Smooth muscle cell (in vitro differentiated cells): ENCODE measurements around the gene DLG1. TPM values are rescaled to one million over a fixed set of nuclear protein-coding genes. Genes with fewer than 3 reads are reported as not detected.

Experiments
- DNase-seq: peaks from one replicate; lab custom pipeline; 2025; ENCODE audit not compliant: unreplicated experiment; lab: John Stamatoyannopoulos, UW
- H2AFZ ChIP-seq: fragments of 200-600 bp; sonication (generic); 2 replicates; pipeline ENCODE4 v1.6.0; 2016; ENCODE audit warnings: antibody characterized with exemption, low read depth, mild to moderate bottlenecking
- H3F3A ChIP-seq: fragments of 200-600 bp; sonication (generic); 2 replicates; pipeline ENCODE4 v1.6.0; 2017; ENCODE audit warnings: antibody characterized with exemption, low read depth
- H3K27ac ChIP-seq: fragments of 200-600 bp; sonication (generic); 2 replicates; pipeline ENCODE4 v1.5.1; 2016; ENCODE audit warnings: low read depth, mild to moderate bottlenecking
- H3K27me3 ChIP-seq: fragments of 200-600 bp; sonication (generic); 2 replicates; pipeline ENCODE4 v1.6.1; 2016; ENCODE audit warnings: low read depth, mild to moderate bottlenecking
- H3K36me3 ChIP-seq: fragments of 200-600 bp; sonication (generic); 2 replicates; pipeline ENCODE4 v1.5.1; 2016; ENCODE audit warnings: low read depth
- H3K4me1 ChIP-seq: fragments of 200-600 bp; sonication (generic); 2 replicates; pipeline ENCODE4 v1.5.1; 2016; ENCODE audit warnings: low read depth
- H3K4me2 ChIP-seq: fragments of 200-600 bp; sonication (generic); 2 replicates; pipeline ENCODE4 v1.6.0; 2016; ENCODE audit warnings: mild to moderate bottlenecking
- H3K4me3 ChIP-seq: fragments of 200-600 bp; sonication (generic); 2 replicates; pipeline ENCODE4 v1.5.1; 2016; ENCODE audit warnings: mild to moderate bottlenecking
- H3K79me2 ChIP-seq: fragments of 200-600 bp; sonication (generic); 2 replicates; pipeline ENCODE4 v1.6.0; 2016; ENCODE audit warnings: low read depth, mild to moderate bottlenecking
- H3K9ac ChIP-seq: fragments of 200-600 bp; sonication (generic); 2 replicates; pipeline ENCODE4 v1.6.0; 2016; ENCODE audit warnings: low read depth
- H3K9me3 ChIP-seq: fragments of 200-600 bp; sonication (generic); replicated peaks from 2 replicates; pipeline ENCODE4 v1.5.1; 2016; ENCODE audit warnings: low read depth
- H4K20me1 ChIP-seq: fragments of 200-600 bp; sonication (generic); 2 replicates; pipeline ENCODE4 v1.6.0; 2016; ENCODE audit warnings: low read depth
- WGBS: methylation state at CpG from one replicate; pipeline ENCODE4 v1.1.7; 2016; ENCODE audit warnings: low lambda C conversion rate; 5-methylcytosine and 5-hydroxymethylcytosine counted together
- polyA plus RNA-seq: library from polyadenylated mRNA; unstranded; fragments of >200 nt; fragmentation: Nextera tagmentation; extraction: Ambion mirVana; gene quantifications from 2 replicates; pipeline ENCODE4 v1.2.1, GENCODE V29; 2016
- total RNA-seq: library from RNA; depleted of rRNA; stranded (reverse); fragments of >200 nt; gene quantifications from 2 replicates; pipeline ENCODE4 v1.2.3, GENCODE V29; 2014
- TF ChIP-seq, protein P1 (sequence below): fragments of 200-600 bp; sonication (generic); IDR thresholded peaks from 2 replicates; pipeline ENCODE4 v1.5.1; 2017; ENCODE audit warnings: borderline replicate concordance, mild to moderate bottlenecking, antibody characterized with exemption; ENCODE audit not compliant: insufficient read depth, poor library complexity, severe bottlenecking

DLG1 gene
- total and polyA plus RNA-seq, 2 experiments from 2014 or later = 23.5 to 69.0 TPM

DNA sequence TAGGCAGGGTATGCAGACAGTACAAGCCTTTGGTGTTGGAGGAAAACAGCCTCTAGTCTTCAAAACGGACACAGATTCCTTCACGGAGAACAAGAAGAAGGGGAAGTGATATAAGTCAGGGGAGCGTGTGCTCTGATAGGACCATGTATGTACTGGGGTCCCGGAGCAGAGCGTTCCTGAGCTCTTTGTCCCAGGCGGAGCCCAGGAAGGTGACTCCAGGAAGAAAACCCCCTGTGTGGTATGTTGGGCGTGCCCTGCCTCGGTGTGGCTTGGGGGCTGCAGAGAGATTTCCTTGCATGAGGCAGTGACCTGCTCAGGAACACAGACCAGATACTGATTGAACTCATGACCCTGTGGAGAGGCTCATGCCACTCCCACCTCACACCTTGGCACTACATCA lies 290.5 kb downstream of the DLG1 start:
- H3K4me1 ChIP-seq = no peaks in the 10 kb centered on the region
- no peaks in the 10 kb centered on the region for H3K79me2 ChIP-seq
- no peaks in the 10 kb centered on the region for H4K20me1 ChIP-seq
- H3K36me3 ChIP-seq = no peaks in the 10 kb centered on the region
- no peak overlapping the region for H3K27ac ChIP-seq
- no peaks in the 10 kb centered on the region for H3K9me3 ChIP-seq
- WGBS = 91% methylated on average over 8 of the region's 8 CpGs
- no peaks in the 10 kb centered on the region for H3K27me3 ChIP-seq
- H3K4me3 ChIP-seq = no peak overlapping the region
- no peak for DNase-seq
- no peak overlapping the region for H2AFZ ChIP-seq
- H3K4me2 ChIP-seq = no peak overlapping the region
- TF ChIP-seq, protein P1, sequence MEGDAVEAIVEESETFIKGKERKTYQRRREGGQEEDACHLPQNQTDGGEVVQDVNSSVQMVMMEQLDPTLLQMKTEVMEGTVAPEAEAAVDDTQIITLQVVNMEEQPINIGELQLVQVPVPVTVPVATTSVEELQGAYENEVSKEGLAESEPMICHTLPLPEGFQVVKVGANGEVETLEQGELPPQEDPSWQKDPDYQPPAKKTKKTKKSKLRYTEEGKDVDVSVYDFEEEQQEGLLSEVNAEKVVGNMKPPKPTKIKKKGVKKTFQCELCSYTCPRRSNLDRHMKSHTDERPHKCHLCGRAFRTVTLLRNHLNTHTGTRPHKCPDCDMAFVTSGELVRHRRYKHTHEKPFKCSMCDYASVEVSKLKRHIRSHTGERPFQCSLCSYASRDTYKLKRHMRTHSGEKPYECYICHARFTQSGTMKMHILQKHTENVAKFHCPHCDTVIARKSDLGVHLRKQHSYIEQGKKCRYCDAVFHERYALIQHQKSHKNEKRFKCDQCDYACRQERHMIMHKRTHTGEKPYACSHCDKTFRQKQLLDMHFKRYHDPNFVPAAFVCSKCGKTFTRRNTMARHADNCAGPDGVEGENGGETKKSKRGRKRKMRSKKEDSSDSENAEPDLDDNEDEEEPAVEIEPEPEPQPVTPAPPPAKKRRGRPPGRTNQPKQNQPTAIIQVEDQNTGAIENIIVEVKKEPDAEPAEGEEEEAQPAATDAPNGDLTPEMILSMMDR = no peak
- H3F3A ChIP-seq = no peaks in the 10 kb centered on the region
- no peak overlapping the region for H3K9ac ChIP-seq

DNA sequence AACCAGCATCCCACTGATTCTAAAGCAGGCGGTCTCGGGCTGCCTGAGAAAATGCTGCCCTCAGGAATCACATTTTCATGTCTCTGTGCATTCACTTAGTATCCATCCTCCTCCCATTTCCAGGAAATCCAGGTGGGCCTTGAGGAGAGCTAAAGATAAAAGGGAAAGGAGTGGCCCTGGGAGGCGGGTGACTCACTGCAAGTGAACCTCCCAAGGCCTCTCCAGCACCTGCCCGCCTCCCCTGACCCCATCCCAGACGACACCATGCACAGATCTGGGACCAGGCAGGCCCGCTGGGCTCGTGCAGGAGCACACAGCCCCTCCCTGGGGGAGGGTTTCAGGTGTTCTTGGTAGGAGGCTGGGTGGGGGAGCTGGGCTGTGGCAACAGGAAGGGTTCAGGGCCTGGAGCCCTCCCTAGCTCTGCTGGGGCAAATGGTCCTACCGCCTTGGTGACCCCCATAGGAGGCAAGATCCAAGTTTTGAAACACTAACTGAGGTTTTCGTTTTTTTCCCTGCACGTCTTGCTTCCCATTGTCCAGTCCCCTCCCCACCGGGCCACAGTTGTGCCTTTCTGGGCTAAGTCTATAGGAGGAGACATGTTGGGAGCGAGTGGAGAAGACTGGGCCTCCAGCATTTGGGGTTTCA lies 291.0 kb downstream of the DLG1 start:
- Histone ChIP-seq H3K4me1 (peaks cover 1% of the 10 kb centered on the region), H3K27ac (no peak overlapping the region), H3K36me3 (no peaks in the 10 kb centered on the region), H3K79me2 (no peaks in the 10 kb centered on the region), H3F3A (no peaks in the 10 kb centered on the region), H4K20me1 (no peaks in the 10 kb centered on the region), H2AFZ (no peak overlapping the region), H3K9me3 (no peaks in the 10 kb centered on the region), H3K4me2 (no peak overlapping the region), H3K27me3 (no peaks in the 10 kb centered on the region), H3K9ac (no peak overlapping the region), H3K4me3 (no peak overlapping the region)
- TF ChIP-seq, protein P1 = no peak
- no peak for DNase-seq
- 77% methylated on average over 12 of the region's 12 CpGs for WGBS

DNA sequence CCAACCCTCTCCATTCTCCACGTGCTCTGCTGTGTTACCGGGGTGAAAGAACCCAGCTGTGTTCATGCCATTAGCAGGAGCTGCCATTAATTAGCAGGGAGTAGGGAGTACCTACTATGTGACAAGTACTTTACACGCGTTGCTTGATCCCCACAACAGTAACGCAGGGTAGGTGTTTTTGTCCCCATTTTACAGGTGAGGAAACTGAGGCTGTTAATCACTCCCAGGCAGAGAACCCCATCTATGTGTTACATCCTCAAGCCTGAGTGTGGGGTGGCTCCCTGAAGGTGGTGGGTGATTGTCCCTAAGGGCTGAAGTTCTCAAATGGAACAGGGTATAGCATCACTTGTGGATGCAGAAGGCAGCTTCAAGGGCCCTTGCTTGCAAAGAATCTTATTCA lies 291.6 kb downstream of the DLG1 start:
- no peaks in the 10 kb centered on the region for H3K79me2 ChIP-seq
- peaks cover 4% of the 10 kb centered on the region for H3K4me1 ChIP-seq
- WGBS = 100% methylated on average over 5 of the region's 5 CpGs
- H3K4me2 ChIP-seq = no peak overlapping the region
- H2AFZ ChIP-seq = no peak overlapping the region
- H3K27ac ChIP-seq = no peak overlapping the region
- H4K20me1 ChIP-seq = no peaks in the 10 kb centered on the region
- DNase-seq = no peak
- H3K4me3 ChIP-seq = no peak overlapping the region
- TF ChIP-seq, protein P1 = no peak
- H3K36me3 ChIP-seq = no peaks in the 10 kb centered on the region
- H3K27me3 ChIP-seq = no peaks in the 10 kb centered on the region
- H3K9me3 ChIP-seq = no peaks in the 10 kb centered on the region
- H3F3A ChIP-seq = no peaks in the 10 kb centered on the region
- no peak overlapping the region for H3K9ac ChIP-seq

DNA sequence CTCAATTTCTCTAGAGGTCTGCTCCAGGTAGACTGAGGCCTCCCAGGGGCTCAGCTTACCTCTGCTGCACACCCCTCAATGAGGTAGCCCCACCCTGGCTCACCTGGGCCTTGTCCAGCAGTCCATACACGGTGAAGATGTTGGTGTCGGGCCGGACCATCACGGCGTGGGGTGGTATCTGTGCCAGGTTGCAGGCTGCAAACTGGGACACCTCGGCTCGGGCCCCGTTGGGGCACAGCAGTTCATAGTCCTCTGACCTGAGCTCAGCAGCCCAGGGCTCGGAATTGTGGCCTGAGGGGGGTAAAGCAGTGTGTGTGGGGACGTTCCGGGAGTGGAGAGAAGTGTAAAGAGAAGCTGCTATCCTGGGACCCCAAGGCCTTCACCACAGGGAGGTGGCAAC lies 292.0 kb downstream of the DLG1 start:
- no peaks in the 10 kb centered on the region for H3K27me3 ChIP-seq
- no peaks in the 10 kb centered on the region for H3K79me2 ChIP-seq
- no peak overlapping the region for H3K27ac ChIP-seq
- H3K36me3 ChIP-seq = no peaks in the 10 kb centered on the region
- H2AFZ ChIP-seq = no peak overlapping the region
- no peaks in the 10 kb centered on the region for H4K20me1 ChIP-seq
- H3K9ac ChIP-seq = no peak overlapping the region
- TF ChIP-seq, protein P1 = no peak
- 95% methylated on average over 11 of the region's 11 CpGs for WGBS
- no peak for DNase-seq
- peaks cover 4% of the 10 kb centered on the region for H3K4me1 ChIP-seq
- H3K9me3 ChIP-seq = no peaks in the 10 kb centered on the region
- H3K4me3 ChIP-seq = no peak overlapping the region
- no peak overlapping the region for H3K4me2 ChIP-seq
- H3F3A ChIP-seq = no peaks in the 10 kb centered on the region
